GM10248 (cell line): Measurements from ENCODE around the gene ANG.
"Not testable (repeated sequence)": the region's sequence is repeated elsewhere in the genome, so short reads cannot be mapped to it uniquely, and the experiment has no call there.

Experiments
- CTCF ChIA-PET: fragments of 300-600 bp; sonication (Branson Sonifier 250); formaldehyde crosslinking; extraction: SDS; loops from one replicate; lab custom pipeline; 2021; ENCODE audit warnings: antibody characterized with exemption; lab: Yijun Ruan, JAX
- POLR2A ChIA-PET: fragments of 350-650 bp; sonication (Branson Sonifier 250); formaldehyde crosslinking; extraction: SDS; loops from one replicate; lab custom pipeline; 2020; ENCODE audit warnings: antibody characterized with exemption; lab: Yijun Ruan, JAX
- DNase-seq: peaks from one replicate; pipeline ENCODE4 v3.0.0; 2012; ENCODE audit errors: extremely low spot score
- TF ChIP-seq, protein P1 (sequence below): IDR thresholded peaks from 2 replicates; pipeline ENCODE4 v1.5.1; 2012; ENCODE audit warnings: mild to moderate bottlenecking, low read depth; ENCODE audit errors: extremely low read depth, missing control alignments, control extremely low read depth

Gene ANG

DNA sequence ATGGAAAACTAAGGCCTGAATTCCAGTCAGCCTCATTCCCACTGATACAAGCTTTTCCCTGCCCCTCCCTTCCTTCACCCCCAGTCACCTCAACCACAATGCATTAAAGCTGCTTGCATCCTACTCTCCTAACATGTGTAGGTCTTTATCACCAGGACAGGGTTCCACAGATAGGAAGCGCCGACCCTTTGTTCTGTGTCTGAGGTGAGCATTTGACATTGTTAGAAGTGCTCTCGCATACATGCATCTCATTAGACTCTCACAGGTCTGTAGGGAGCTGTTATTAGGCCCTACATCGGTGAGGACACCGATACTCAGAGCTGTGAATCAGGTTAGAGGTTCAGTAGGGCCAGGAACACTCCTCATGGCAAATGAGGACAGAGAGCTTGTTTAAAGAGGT is 43.9 kb downstream of the ANG start:
- POLR2A ChIA-PET = no interaction called here
- TF ChIP-seq, protein P1, sequence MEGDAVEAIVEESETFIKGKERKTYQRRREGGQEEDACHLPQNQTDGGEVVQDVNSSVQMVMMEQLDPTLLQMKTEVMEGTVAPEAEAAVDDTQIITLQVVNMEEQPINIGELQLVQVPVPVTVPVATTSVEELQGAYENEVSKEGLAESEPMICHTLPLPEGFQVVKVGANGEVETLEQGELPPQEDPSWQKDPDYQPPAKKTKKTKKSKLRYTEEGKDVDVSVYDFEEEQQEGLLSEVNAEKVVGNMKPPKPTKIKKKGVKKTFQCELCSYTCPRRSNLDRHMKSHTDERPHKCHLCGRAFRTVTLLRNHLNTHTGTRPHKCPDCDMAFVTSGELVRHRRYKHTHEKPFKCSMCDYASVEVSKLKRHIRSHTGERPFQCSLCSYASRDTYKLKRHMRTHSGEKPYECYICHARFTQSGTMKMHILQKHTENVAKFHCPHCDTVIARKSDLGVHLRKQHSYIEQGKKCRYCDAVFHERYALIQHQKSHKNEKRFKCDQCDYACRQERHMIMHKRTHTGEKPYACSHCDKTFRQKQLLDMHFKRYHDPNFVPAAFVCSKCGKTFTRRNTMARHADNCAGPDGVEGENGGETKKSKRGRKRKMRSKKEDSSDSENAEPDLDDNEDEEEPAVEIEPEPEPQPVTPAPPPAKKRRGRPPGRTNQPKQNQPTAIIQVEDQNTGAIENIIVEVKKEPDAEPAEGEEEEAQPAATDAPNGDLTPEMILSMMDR = no peak
- CTCF ChIA-PET = interaction anchor here (0.9 to 1.6 kb wide), 4 partner anchors 13 to 238 kb away, joined by 3 to 8 read pairs (median 4); no protein-coding TSS in a partner anchor
- DNase-seq = no peak

- POLR2A ChIA-PET = no interaction called here
- TF ChIP-seq, protein P1 = no peak
- CTCF ChIA-PET = interaction anchor here (0.9 to 1.8 kb wide), 6 partner anchors 11 to 238 kb away, joined by 3 to 8 read pairs (median 4); no protein-coding TSS in a partner anchor
- DNase-seq = no peak
Observed at GRCh38 chr14:20732979-20733635, 44.5 kb downstream of the ANG start.

DNA sequence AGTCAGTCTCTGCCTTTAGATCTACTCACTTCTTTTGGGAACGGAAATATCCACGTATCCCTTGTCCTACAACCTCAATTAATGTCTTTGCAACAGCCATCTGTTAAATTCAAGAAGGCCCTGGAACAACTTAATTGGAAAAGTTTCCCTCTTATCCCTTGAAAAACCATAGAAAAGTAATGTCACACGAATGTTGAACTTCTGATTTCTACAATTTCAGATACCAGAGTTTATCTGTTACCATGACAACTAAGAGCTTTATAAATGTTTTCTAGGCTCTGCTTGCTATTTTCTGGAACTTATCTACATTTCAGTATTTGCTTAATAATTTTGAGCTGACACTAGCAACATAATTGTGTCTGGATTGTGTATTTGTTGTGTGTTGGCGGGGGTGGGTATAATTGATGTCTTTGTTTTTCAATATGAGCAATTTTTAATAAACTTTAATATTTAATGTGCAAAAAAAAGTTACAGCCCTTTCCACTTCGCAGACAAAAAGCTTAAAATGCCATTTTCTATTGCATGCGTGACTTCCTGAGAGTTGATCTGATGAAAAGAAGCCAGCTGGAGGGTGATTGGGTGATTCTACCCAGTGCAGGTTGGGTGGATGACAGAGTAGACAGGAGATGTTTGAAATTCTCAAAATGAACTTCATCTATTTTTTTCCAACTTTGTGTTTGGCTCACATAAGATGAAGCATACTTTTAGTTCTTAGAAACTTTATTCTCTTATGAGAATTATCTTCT is 45.3 kb downstream of the ANG start:
- no peak for DNase-seq
- POLR2A ChIA-PET = no interaction called here
- TF ChIP-seq, protein P1 = no peak
- CTCF ChIA-PET = interaction anchor here (1.1 to 2.6 kb wide), 3 partner anchors 10 to 13 kb away, joined by 3 to 6 read pairs (median 6); no protein-coding TSS in a partner anchor

DNA sequence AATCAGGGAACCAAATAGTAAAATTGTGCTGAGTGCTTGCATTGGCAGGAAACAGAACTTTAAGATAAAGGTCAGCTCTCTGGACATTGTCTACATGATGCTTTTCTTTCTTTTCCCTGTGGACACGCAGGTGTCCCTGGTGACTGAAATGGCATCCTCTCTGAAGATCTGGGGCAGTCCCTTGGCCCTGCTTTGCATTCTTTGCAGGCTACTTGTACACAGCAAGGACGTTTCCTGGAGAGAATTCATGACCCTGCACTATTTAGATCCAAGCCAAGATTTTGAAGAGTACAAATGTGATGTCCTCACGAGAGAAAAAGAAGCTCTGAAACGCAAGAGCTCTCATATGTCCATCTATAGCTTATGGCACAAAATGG is 45.9 kb downstream of the ANG start:
- CTCF ChIA-PET = interaction anchor here (1.1 to 2.6 kb wide), 3 partner anchors 10 to 13 kb away, joined by 3 to 6 read pairs (median 6); no protein-coding TSS in a partner anchor
- POLR2A ChIA-PET = no interaction called here

DNA sequence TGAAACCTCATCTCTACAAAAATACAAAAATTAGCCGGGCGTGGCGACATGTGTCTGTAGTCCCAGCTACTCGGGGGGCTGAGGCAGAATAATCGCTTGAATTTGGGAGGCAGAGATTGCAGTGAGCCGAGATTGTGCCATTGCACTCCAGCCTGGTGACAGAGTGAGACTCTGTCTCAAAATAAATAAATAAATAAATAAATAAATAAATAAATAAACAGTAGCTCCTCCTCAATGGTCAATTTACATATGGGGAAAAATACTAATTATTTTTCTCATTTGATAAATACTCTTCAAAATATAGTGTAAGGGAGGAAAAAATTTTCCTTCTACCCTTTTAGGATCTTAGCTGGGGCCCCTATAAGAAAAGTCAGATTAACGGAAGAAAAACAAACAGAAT is 49.7 kb downstream of the ANG start:
- CTCF ChIA-PET = interaction anchor here (1.1 to 1.3 kb wide), 4 partner anchors 17 to 26 kb away, joined by 3 to 4 read pairs (median 3); no protein-coding TSS in a partner anchor
- DNase-seq, POLR2A ChIA-PET: not testable (repeated sequence)

More for the DNA sequence above, 45.9 kb downstream of the ANG start:
- TF ChIP-seq, protein P1 = no peak
- no peak for DNase-seq

- POLR2A ChIA-PET = no interaction called here
- no peak for DNase-seq
- CTCF ChIA-PET = interaction anchor here (2.2 kb wide), 1 partner anchor 116 kb away, joined by 5 read pairs; no protein-coding TSS in a partner anchor
- TF ChIP-seq, protein P1 = no peak
Observed at GRCh38 chr14:20742132-20742531, 53.6 kb downstream of the ANG start.
